IMR-90 (cell line): ENCODE data around the gene CSNK2A1. TPM values are rescaled to one million over a fixed set of nuclear protein-coding genes. Genes with fewer than 3 reads are reported as not detected.

Experiments
- ATAC-seq: fragments of 200-7000 bp; cut with Tn5 transposase; 2 replicates; pipeline ENCODE4 v1.9.1; 2020; ENCODE audit warnings: low read depth, mild to moderate bottlenecking, moderate library complexity
- BruUV-seq: library from RNA; stranded (reverse); fragments of 400-500 nt; replicated peaks from 2 replicates; lab custom pipeline; 2021; lab: Mats Ljungman, UMichigan
- CTCF ChIA-PET: fragments of 300-600 bp; formaldehyde crosslinking; extraction: SDS; loops from one replicate; lab custom pipeline; 2021; ENCODE audit warnings: antibody characterized with exemption; lab: Yijun Ruan, JAX
- POLR2A ChIA-PET: fragments of 300-600 bp; sonication (Branson Sonifier 250); formaldehyde crosslinking; loops from one replicate; lab custom pipeline; 2022; ENCODE audit warnings: antibody characterized with exemption; ENCODE audit not compliant: unreplicated experiment; lab: Charles Lee
- DNase-seq: peaks from one replicate; pipeline ENCODE4 v3.0.0; 2013
- H2AFZ ChIP-seq: replicated peaks from 2 replicates; pipeline ENCODE3; 2013; ENCODE audit warnings: low read length, mild to moderate bottlenecking; ENCODE audit not compliant: poor library complexity
- H2AK5ac ChIP-seq: 2 replicates; pipeline ENCODE4 v1.6.1; 2013; ENCODE audit warnings: low read depth, low read length, inconsistent platforms
- H2AK9ac ChIP-seq: replicated peaks from 2 replicates; pipeline ENCODE3; 2013; ENCODE audit warnings: mild to moderate bottlenecking, low read depth, low read length, moderate library complexity; ENCODE audit not compliant: poor library complexity
- H2BK120ac ChIP-seq: 2 replicates; pipeline ENCODE4 v1.6.1; 2013; ENCODE audit warnings: low read depth, low read length, inconsistent platforms
- H2BK15ac ChIP-seq: 3 replicates; pipeline ENCODE4 v1.6.1; 2013; ENCODE audit warnings: low read depth, low read length, inconsistent platforms
- H2BK20ac ChIP-seq: 2 replicates; pipeline ENCODE4 v1.6.1; 2013; ENCODE audit warnings: low read depth, mild to moderate bottlenecking, inconsistent platforms, low read length, moderate library complexity
- H2BK5ac ChIP-seq: 2 replicates; pipeline ENCODE4 v1.6.1; 2013; ENCODE audit warnings: mild to moderate bottlenecking, low read depth, low read length, inconsistent platforms; ENCODE audit not compliant: poor library complexity, severe bottlenecking
- H3K14ac ChIP-seq: replicated peaks from 2 replicates; pipeline ENCODE4 v1.6.1; 2013; ENCODE audit warnings: low read depth, low read length, inconsistent platforms
- H3K18ac ChIP-seq: 2 replicates; pipeline ENCODE4 v1.6.1; 2013; ENCODE audit warnings: low read depth, low read length, control low read depth
- H3K23ac ChIP-seq: 2 replicates; pipeline ENCODE4 v1.6.1; 2013; ENCODE audit warnings: low read depth, low read length, inconsistent platforms
- H3K27ac ChIP-seq: 2 replicates; pipeline ENCODE4 v1.5.1; 2013; ENCODE audit warnings: mild to moderate bottlenecking, control low read depth, low read length; ENCODE audit not compliant: insufficient read depth
- H3K27me3 ChIP-seq: 2 replicates; pipeline ENCODE4 v1.6.1; 2013; ENCODE audit warnings: low read length; ENCODE audit not compliant: control insufficient read depth, insufficient read depth
- H3K36me3 ChIP-seq: 2 replicates; pipeline ENCODE4 v1.6.1; 2013; ENCODE audit warnings: low read length, mixed read lengths; ENCODE audit not compliant: control insufficient read depth, insufficient read depth
- H3K4ac ChIP-seq: 2 replicates; pipeline ENCODE4 v1.6.1; 2013; ENCODE audit warnings: low read depth, low read length, inconsistent platforms
- H3K4me1 ChIP-seq: 2 replicates; pipeline ENCODE4 v1.6.1; 2013; ENCODE audit warnings: low read length, mixed read lengths; ENCODE audit not compliant: control insufficient read depth, insufficient read depth
- H3K4me2 ChIP-seq: 2 replicates; pipeline ENCODE4 v1.6.1; 2013; ENCODE audit warnings: low read depth, mild to moderate bottlenecking, control low read depth, low read length, moderate library complexity
- H3K4me3 ChIP-seq: 2 replicates; pipeline ENCODE4 v1.5.1; 2013; ENCODE audit warnings: low read depth, mild to moderate bottlenecking, control low read depth, low read length, moderate library complexity; ENCODE audit not compliant: insufficient read depth
- H3K56ac ChIP-seq: 2 replicates; pipeline ENCODE4 v1.6.1; 2013; ENCODE audit warnings: low read length, inconsistent platforms; ENCODE audit not compliant: insufficient read depth; ENCODE audit errors: extremely low read depth
- H3K79me1 ChIP-seq, 2 experiments: 2 replicates each; pipeline ENCODE4 v1.6.1; 2013; ENCODE audit warnings: low read length in 2 of 2, inconsistent platforms in 1 of 2, low read depth in 1 of 2
- H3K9ac ChIP-seq: 2 replicates; pipeline ENCODE4 v1.6.1; 2013; ENCODE audit warnings: low read depth, low read length, control low read depth
- H3K9me1 ChIP-seq: 2 replicates; pipeline ENCODE4 v1.6.1; 2013; ENCODE audit warnings: low read length, inconsistent platforms; ENCODE audit not compliant: insufficient read depth
- H3K9me3 ChIP-seq: 2 replicates; pipeline ENCODE4 v1.6.1; 2013; ENCODE audit warnings: low read length; ENCODE audit not compliant: control insufficient read depth, insufficient read depth
- H4K20me1 ChIP-seq: 2 replicates; pipeline ENCODE4 v1.6.1; 2013; ENCODE audit warnings: low read length, inconsistent platforms; ENCODE audit not compliant: insufficient read depth
- H4K5ac ChIP-seq: 2 replicates; pipeline ENCODE4 v1.6.1; 2013; ENCODE audit warnings: mild to moderate bottlenecking, low read depth, low read length, control low read depth
- H4K8ac ChIP-seq, 2 experiments: 2 replicates each; pipeline ENCODE4 v1.6.1; 2013; ENCODE audit warnings: low read depth in 2 of 2, low read length in 2 of 2, control low read depth in 1 of 2, inconsistent platforms in 1 of 2
- H4K91ac ChIP-seq: 2 replicates; pipeline ENCODE4 v1.6.1; 2013; ENCODE audit warnings: low read depth, low read length, inconsistent platforms; ENCODE audit not compliant: insufficient read depth
- BHLHE40 ChIP-seq: fragments of 150-350 bp; IDR thresholded peaks from 2 replicates; pipeline ENCODE4 v1.6.1; 2016; ENCODE audit warnings: mild to moderate bottlenecking, low read depth, low read length
- CHD1 ChIP-seq: IDR thresholded peaks from 2 replicates; pipeline ENCODE4 v1.6.1; 2012; ENCODE audit warnings: low read depth, low read length, improper control_type of control experiment
- POLR2A ChIP-seq: IDR thresholded peaks from 2 replicates; pipeline ENCODE4 v1.6.1; 2012; ENCODE audit warnings: mild to moderate bottlenecking, low read depth, low read length
- RFX5 ChIP-seq: IDR thresholded peaks from 2 replicates; pipeline ENCODE4 v1.8.0; 2012; ENCODE audit warnings: low read depth, mild to moderate bottlenecking, low read length, moderate library complexity
- USF2 ChIP-seq: fragments of 150-350 bp; IDR thresholded peaks from 2 replicates; pipeline ENCODE4 v1.6.1; 2017; ENCODE audit warnings: mild to moderate bottlenecking, antibody characterized with exemption, low read length, low read depth
- WGBS, 2 experiments: methylation state at CpG; one replicate each; pipeline versions ENCODE4 v1.1.5 to v1.1.7; 2013; ENCODE audit warnings: missing lambda C conversion rate in 2 of 2; ENCODE audit not compliant: insufficient read length in 1 of 2; ENCODE audit errors: extremely low coverage in 2 of 2; 5-methylcytosine and 5-hydroxymethylcytosine counted together
- dilution Hi-C: fragments of 300-500 bp; cut with HindIII; formaldehyde crosslinking; loops from one replicate; pipeline ENCODE4 v1.14.3; 2018; ENCODE audit warnings: low sequenced_read_pairs; ENCODE audit not compliant: unreplicated experiment
- in situ Hi-C: fragments of 300-500 bp; cut with MboI; formaldehyde crosslinking; loops from 3 replicates; pipeline ENCODE4 v1.14.3; 2019; ENCODE audit warnings: low sequenced_read_pairs, inconsistent platforms, mixed read lengths
- intact Hi-C: fragments of 100-400 bp; cut with micrococcal nuclease; formaldehyde crosslinking; loops from 2 replicates; pipeline ENCODE4 v1.10.0; 2022
- polyA plus RNA-seq, 3 experiments: library from polyadenylated mRNA; depleted of rRNA; stranded (reverse); fragments of >200 nt; gene quantifications; 2 replicates each; pipeline ENCODE4 v1.2.3, GENCODE V29; 2012; ENCODE audit warnings: low replicate concordance in 1 of 3
- total RNA-seq: library from RNA; depleted of rRNA; stranded (reverse); fragments of >200 nt; gene quantifications from 2 replicates; pipeline ENCODE4 v1.2.3, GENCODE V29; 2012

Gene CSNK2A1
- total and polyA plus RNA-seq, 2 of the 4 experiments (the other 2 are of a cell fraction): 86.3 to 151 TPM

- Histone ChIP-seq H2AK5ac (no peak overlapping the region), H3K4me2 (no peak overlapping the region), H2BK120ac (no peak overlapping the region), H2BK20ac (no peak overlapping the region), H3K36me3 (peaks cover 5% of the 10 kb centered on the region), H3K56ac (no peak overlapping the region), H3K4ac (no peak overlapping the region), H3K27ac (no peak overlapping the region), H3K23ac (no peak overlapping the region), H4K20me1 (peaks cover 83% of the 10 kb centered on the region), H3K18ac (no peak overlapping the region), H4K5ac (no peak overlapping the region), H3K9ac (no peak overlapping the region), H3K14ac (no peak overlapping the region), H2BK15ac (no peak overlapping the region), H3K79me1 (peaks cover 22 to 81% of the 10 kb centered on the region in 2 experiments), H2AK9ac (no peak overlapping the region), H3K27me3 (no peaks in the 10 kb centered on the region), H3K9me3 (0 out of 2 replicates have a peak, but pooled peaks cover 2% of the 10 kb centered on the region), H4K91ac (no peak overlapping the region), H3K9me1 (peaks cover 6% of the 10 kb centered on the region; the same call in 1 of the 2 replicates), H4K8ac (no peak overlapping the region), H3K4me1 (no peaks in the 10 kb centered on the region; the same call in none of the 2 replicates), H3K4me3 (no peak overlapping the region), H2AFZ (no peak overlapping the region), H2BK5ac (no peak overlapping the region)
- in situ Hi-C loops: no loop called here
- dilution Hi-C loops: no loop called here
- ChIA-PET POLR2A (no interaction called here), CTCF (no interaction called here)
- DNase-seq: no peak
- intact Hi-C loops: no loop called here
- no CpG with 5 or more reads among the region's 3 CpGs for WGBS, 2 experiments
- no TSS peak for BruUV-seq
- no peak for ATAC-seq
- TF ChIP-seq CHD1 (no peak), POLR2A (no peak), USF2 (no peak), BHLHE40 (no peak), RFX5 (no peak)
Measured at GRCh38 chr20:515696-516095, 27.9 kb downstream of the CSNK2A1 start.
